ENCODE data around the gene TDRD6. TPM values are rescaled to one million over a fixed set of nuclear protein-coding genes. Genes with fewer than 3 reads are reported as not detected.

The TDRD6 gene
- total RNA-seq, 4 donors from 2014 or later = 0.49 to 1.8 (median 0.82) TPM

DNA sequence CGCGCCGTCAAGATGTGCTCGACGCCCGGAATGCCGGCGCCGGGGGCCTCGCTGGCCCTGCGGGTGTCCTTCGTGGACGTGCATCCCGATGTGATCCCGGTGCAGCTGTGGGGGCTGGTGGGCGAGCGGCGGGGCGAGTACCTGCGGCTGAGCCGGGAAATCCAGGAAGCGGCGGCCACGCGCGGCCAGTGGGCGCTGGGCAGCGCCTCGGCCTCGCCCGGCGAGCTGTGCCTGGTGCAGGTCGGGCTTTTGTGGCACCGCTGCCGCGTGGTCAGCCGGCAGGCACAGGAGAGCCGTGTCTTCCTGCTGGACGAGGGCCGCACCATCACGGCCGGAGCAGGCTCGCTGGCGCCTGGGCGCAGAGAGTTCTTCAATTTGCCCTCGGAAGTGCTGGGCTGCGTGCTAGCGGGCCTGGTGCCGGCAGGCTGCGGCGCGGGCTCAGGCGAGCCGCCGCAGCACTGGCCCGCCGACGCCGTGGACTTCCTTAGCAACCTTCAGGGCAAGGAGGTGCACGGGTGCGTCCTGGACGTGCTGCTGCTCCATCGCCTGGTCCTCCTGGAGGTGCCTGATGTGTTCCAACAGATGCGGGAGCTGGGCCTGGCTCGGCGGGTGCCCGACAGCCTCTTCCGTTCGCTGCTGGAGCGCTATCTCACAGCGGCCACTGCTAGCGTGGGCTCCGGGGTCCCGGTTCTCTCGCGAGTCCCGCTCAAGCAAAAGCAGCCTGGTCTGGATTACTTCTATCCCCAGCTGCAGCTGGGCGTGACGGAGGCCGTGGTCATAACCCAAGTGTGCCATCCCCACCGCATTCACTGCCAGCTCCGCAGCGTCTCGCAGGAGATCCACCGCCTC lies 656 bp downstream of the TDRD6 start:
- H3K4me3 ChIP-seq = no peak overlapping the region
- no peak overlapping the region for H3K27ac ChIP-seq
- H3K27me3 ChIP-seq = no peaks in the 10 kb centered on the region
- H3K36me3 ChIP-seq = no peaks in the 10 kb centered on the region
- DNase-seq (ENCODE audit: low spot score in 2 of 2) = no peak
- no peaks in the 10 kb centered on the region for H3K4me1 ChIP-seq
- WGBS = 94% methylated on average over 39 of the region's 85 CpGs
- H3K9me3 ChIP-seq = no peaks in the 10 kb centered on the region
- TF ChIP-seq POLR2AphosphoS5 (IDR thresholded peaks at IDR 0.05) = no peak
- TF ChIP-seq EP300 (IDR thresholded peaks at IDR 0.05) = no peak
- no peak for TF ChIP-seq POLR2A (IDR thresholded peaks at IDR 0.05)

DNA sequence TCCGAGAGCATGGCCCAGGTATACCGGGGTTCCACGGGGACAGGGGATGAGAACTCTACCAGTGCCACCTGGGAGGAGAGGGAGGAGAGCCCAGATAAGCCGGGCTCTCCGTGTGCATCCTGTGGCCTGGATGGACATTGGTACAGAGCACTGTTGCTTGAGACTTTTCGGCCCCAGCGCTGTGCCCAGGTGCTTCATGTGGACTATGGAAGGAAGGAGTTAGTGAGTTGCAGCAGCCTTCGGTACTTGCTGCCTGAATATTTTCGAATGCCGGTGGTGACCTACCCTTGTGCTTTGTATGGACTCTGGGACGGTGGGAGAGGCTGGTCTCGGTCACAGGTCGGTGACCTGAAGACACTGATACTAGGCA lies 1.3 kb downstream of the TDRD6 start:
- Histone ChIP-seq H3K9me3 (no peaks in the 10 kb centered on the region), H3K36me3 (no peaks in the 10 kb centered on the region), H3K4me1 (no peaks in the 10 kb centered on the region), H3K27ac (no peak overlapping the region), H3K27me3 (no peaks in the 10 kb centered on the region), H3K4me3 (no peak overlapping the region)
- 83% methylated on average over 10 of the region's 13 CpGs for WGBS
- TF ChIP-seq POLR2A (IDR thresholded peaks at IDR 0.05) = no peak
- DNase-seq (ENCODE audit: low spot score in 2 of 2) = no peak

DNA sequence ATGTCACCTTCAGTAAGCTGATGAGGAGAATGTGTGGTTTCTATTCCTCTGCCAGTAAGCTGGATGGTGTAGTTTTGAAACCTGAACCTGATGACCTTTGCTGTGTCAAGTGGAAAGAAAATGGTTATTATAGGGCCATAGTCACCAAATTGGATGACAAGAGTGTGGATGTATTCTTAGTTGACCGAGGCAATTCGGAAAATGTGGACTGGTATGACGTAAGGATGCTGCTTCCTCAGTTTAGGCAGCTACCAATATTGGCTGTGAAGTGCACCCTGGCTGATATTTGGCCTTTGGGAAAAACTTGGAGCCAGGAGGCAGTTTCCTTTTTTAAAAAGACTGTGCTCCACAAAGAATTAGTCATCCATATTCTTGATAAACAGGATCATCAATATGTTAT lies 2.0 kb downstream of the TDRD6 start:
- H3K36me3 ChIP-seq = no peaks in the 10 kb centered on the region
- DNase-seq (ENCODE audit: low spot score in 2 of 2) = no peak
- no peak for TF ChIP-seq POLR2AphosphoS5 (IDR thresholded peaks at IDR 0.05)
- no peak for TF ChIP-seq EP300 (IDR thresholded peaks at IDR 0.05)
- TF ChIP-seq, protein P1, sequence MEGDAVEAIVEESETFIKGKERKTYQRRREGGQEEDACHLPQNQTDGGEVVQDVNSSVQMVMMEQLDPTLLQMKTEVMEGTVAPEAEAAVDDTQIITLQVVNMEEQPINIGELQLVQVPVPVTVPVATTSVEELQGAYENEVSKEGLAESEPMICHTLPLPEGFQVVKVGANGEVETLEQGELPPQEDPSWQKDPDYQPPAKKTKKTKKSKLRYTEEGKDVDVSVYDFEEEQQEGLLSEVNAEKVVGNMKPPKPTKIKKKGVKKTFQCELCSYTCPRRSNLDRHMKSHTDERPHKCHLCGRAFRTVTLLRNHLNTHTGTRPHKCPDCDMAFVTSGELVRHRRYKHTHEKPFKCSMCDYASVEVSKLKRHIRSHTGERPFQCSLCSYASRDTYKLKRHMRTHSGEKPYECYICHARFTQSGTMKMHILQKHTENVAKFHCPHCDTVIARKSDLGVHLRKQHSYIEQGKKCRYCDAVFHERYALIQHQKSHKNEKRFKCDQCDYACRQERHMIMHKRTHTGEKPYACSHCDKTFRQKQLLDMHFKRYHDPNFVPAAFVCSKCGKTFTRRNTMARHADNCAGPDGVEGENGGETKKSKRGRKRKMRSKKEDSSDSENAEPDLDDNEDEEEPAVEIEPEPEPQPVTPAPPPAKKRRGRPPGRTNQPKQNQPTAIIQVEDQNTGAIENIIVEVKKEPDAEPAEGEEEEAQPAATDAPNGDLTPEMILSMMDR (IDR thresholded peaks at IDR 0.05) = no peak
- no peak for TF ChIP-seq POLR2A (IDR thresholded peaks at IDR 0.05)
- no peaks in the 10 kb centered on the region for H3K9me3 ChIP-seq
- H3K4me1 ChIP-seq = no peaks in the 10 kb centered on the region
- WGBS = 80% methylated on average over 3 of the region's 3 CpGs
- H3K27ac ChIP-seq = no peak overlapping the region
- H3K27me3 ChIP-seq = no peaks in the 10 kb centered on the region
- H3K4me3 ChIP-seq = no peak overlapping the region

DNA sequence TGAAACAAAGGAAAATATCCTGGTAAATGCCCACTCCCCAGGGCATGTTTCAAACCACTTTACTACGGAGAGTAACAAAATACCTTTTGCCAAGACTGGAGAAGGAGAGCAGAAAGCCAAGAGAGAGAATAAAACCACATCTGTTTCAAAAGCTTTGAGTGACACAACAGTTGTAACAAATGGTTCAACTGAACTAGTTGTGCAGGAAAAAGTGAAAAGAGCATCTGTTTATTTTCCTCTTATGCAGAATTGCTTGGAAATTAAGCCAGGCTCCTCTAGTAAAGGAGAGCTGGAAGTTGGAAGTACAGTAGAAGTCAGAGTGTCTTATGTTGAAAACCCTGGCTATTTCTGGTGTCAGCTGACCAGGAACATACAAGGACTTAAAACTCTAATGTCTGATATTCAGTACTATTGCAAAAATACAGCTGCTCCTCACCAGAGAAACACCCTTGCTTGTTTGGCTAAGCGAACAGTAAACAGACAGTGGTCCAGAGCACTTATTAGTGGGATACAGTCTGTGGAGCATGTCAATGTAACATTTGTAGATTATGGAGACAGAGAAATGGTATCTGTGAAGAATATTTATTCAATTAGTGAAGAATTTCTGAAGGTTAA lies 2.6 kb downstream of the TDRD6 start:
- H3K4me1 ChIP-seq = no peaks in the 10 kb centered on the region
- no peaks in the 10 kb centered on the region for H3K27me3 ChIP-seq
- no peaks in the 10 kb centered on the region for H3K9me3 ChIP-seq
- H3K4me3 ChIP-seq = no peak overlapping the region
- 59% methylated on average over 2 of the region's 2 CpGs for WGBS
- H3K27ac ChIP-seq = no peak overlapping the region
- no peaks in the 10 kb centered on the region for H3K36me3 ChIP-seq
- no peak for DNase-seq (ENCODE audit: low spot score in 2 of 2)
- TF ChIP-seq EP300 (IDR thresholded peaks at IDR 0.05) = no peak

DNA sequence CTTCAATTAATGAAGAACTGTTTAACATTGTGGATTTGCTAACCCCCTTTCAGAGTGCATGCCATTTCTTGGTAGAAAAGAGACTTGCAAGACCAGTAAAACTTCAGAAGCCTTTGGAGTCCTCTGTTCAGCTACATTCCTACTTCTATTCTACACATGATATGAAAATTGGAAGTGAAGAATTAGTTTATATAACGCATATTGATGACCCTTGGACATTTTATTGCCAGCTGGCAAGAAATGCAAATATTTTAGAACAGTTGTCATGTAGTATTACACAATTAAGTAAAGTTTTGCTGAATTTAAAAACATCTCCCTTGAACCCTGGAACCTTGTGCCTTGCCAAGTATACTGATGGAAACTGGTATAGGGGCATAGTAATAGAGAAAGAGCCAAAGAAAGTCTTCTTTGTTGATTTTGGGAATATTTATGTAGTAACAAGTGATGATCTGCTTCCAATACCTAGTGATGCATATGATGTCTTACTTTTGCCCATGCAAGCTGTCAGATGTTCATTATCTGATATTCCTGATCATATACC lies 3.3 kb downstream of the TDRD6 start:
- DNase-seq (ENCODE audit: low spot score in 2 of 2) = no peak
- 42% methylated on average over 1 of the region's 1 CpG for WGBS

DNA sequence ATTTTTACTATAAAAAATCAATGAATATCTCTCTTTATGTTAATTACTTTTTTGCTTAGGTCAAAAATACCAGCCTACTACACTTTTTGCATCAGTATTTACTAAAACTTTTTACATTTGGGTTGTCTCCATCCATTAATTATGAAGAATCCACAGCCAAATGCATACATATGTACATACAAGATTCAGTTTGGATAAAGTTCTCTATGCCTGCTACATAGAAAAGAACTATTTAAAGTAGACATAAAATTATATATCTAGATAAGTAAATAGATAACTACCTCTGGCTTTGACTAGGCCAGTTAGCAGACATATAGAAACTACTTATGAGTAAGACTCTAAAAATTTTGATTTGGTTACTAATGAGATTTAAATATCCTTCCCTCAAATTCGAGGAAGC lies 12.3 kb downstream of the TDRD6 start:
- Histone ChIP-seq H3K9me3 (no peaks in the 10 kb centered on the region), H3K27me3 (no peaks in the 10 kb centered on the region), H3K27ac (no peak overlapping the region), H3K4me1 (no peaks in the 10 kb centered on the region), H3K4me3 (no peak overlapping the region), H3K36me3 (no peaks in the 10 kb centered on the region)
- no peak for DNase-seq (ENCODE audit: low spot score in 2 of 2)
- TF ChIP-seq EP300 (IDR thresholded peaks at IDR 0.05) (no peak), POLR2AphosphoS5 (IDR thresholded peaks at IDR 0.05) (no peak)
- TF ChIP-seq, protein P1 (IDR thresholded peaks at IDR 0.05) = no peak
- 49% methylated on average over 1 of the region's 1 CpG for WGBS

More for the DNA sequence above, 3.3 kb downstream of the TDRD6 start:
- Histone ChIP-seq H3K27ac (no peak overlapping the region), H3K27me3 (no peaks in the 10 kb centered on the region), H3K4me3 (no peak overlapping the region), H3K36me3 (no peaks in the 10 kb centered on the region), H3K9me3 (no peaks in the 10 kb centered on the region), H3K4me1 (no peaks in the 10 kb centered on the region)
- TF ChIP-seq EP300 (IDR thresholded peaks at IDR 0.05) (no peak), POLR2AphosphoS5 (IDR thresholded peaks at IDR 0.05) (no peak), POLR2A (IDR thresholded peaks at IDR 0.05) (no peak)
- TF ChIP-seq, protein P1 (IDR thresholded peaks at IDR 0.05) = no peak

All from suprapubic skin (tissue), 4 donors.